Ascending aorta (tissue), 2 donors: Measurements from ENCODE around the gene DRD1. TPM values are rescaled to one million over a fixed set of nuclear protein-coding genes. Genes with fewer than 3 reads are reported as not detected.

ENCODE experiments used
- DNase-seq, 2 donors: peaks; one replicate each; pipeline ENCODE4 v3.0.0-alpha.2; 2019; ENCODE audit warnings: low spot score in 2 of 2
- H3K27ac ChIP-seq, 2 donors: fragments of 200-600 bp; sonication (generic); one replicate each; pipeline ENCODE4 v1.5.1; 2016 to 2017; ENCODE audit warnings: mild to moderate bottlenecking in 1 of 2
- H3K27me3 ChIP-seq: fragments of 200-600 bp; sonication (generic); one replicate; pipeline ENCODE4 v1.5.1; 2017
- H3K36me3 ChIP-seq, 2 donors: fragments of 200-600 bp; sonication (generic); one replicate each; pipeline ENCODE4 v1.5.1; 2016
- H3K4me1 ChIP-seq, 2 donors: fragments of 200-600 bp; sonication (generic); one replicate each; pipeline ENCODE4 v1.5.1; 2016 to 2017; ENCODE audit warnings: mild to moderate bottlenecking in 1 of 2
- H3K4me3 ChIP-seq, 2 donors: fragments of 200-600 bp; sonication (generic); one replicate each; pipeline ENCODE4 v1.5.1; 2016 to 2017; ENCODE audit warnings: mild to moderate bottlenecking in 1 of 2
- H3K9me3 ChIP-seq, 2 donors: fragments of 200-600 bp; sonication (generic); one replicate each; pipeline ENCODE4 v1.5.1; 2016
- intact Hi-C: fragments of 100-400 bp; cut with DNase I; formaldehyde crosslinking; loops from one replicate; pipeline ENCODE4 v1.15.1; 2023
- total RNA-seq: library from RNA; depleted of rRNA; stranded (reverse); fragments of >200 nt; gene quantifications from one replicate; pipeline ENCODE4 v1.1.0, GENCODE V29; 2016
- TF ChIP-seq, protein P1 (sequence below), 3 experiments: fragments of 200-600 bp in 2 of 3; fragments of 450-650 bp in 1 of 3; sonication (generic) in 2 of 3; IDR thresholded peaks; one replicate each; pipeline ENCODE4 v1.5.1; 2016 to 2019; ENCODE audit warnings: antibody characterized with exemption in 3 of 3, mild to moderate bottlenecking in 1 of 3, moderate library complexity in 1 of 3

The DRD1 gene
- total RNA-seq, 1 donor from 2014 or later: 0.11 TPM

- Histone ChIP-seq H3K4me1 (no peaks in the 10 kb centered on the region), H3K27ac (no peak overlapping the region), H3K27me3 (no peaks in the 10 kb centered on the region), H3K9me3 (no peaks in the 10 kb centered on the region), H3K4me3 (no peak overlapping the region), H3K36me3 (no peaks in the 10 kb centered on the region)
- intact Hi-C loops: no loop called here
- no peak for DNase-seq
- TF ChIP-seq, protein P1, sequence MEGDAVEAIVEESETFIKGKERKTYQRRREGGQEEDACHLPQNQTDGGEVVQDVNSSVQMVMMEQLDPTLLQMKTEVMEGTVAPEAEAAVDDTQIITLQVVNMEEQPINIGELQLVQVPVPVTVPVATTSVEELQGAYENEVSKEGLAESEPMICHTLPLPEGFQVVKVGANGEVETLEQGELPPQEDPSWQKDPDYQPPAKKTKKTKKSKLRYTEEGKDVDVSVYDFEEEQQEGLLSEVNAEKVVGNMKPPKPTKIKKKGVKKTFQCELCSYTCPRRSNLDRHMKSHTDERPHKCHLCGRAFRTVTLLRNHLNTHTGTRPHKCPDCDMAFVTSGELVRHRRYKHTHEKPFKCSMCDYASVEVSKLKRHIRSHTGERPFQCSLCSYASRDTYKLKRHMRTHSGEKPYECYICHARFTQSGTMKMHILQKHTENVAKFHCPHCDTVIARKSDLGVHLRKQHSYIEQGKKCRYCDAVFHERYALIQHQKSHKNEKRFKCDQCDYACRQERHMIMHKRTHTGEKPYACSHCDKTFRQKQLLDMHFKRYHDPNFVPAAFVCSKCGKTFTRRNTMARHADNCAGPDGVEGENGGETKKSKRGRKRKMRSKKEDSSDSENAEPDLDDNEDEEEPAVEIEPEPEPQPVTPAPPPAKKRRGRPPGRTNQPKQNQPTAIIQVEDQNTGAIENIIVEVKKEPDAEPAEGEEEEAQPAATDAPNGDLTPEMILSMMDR (IDR thresholded peaks at IDR 0.05): no peak
These were observed 28.4 kb upstream of the DRD1 start for GRCh38 chr5:175472378-175472777.

GRCh38 chr5:175471628-175472027 lies 27.6 kb upstream of the DRD1 start:
- Histone ChIP-seq H3K4me3 (no peak overlapping the region), H3K27ac (no peak overlapping the region), H3K9me3 (no peaks in the 10 kb centered on the region), H3K4me1 (no peaks in the 10 kb centered on the region), H3K27me3 (no peaks in the 10 kb centered on the region), H3K36me3 (no peaks in the 10 kb centered on the region)
- intact Hi-C loops: no loop called here
- no peak for DNase-seq
- TF ChIP-seq, protein P1 (IDR thresholded peaks at IDR 0.05): no peak

GRCh38 chr5:175471196-175471595 lies 27.2 kb upstream of the DRD1 start:
- no peak overlapping the region for H3K27ac ChIP-seq
- intact Hi-C loops: no loop called here
- no peak overlapping the region for H3K4me3 ChIP-seq
- no peaks in the 10 kb centered on the region for H3K36me3 ChIP-seq
- no peak for DNase-seq
- H3K9me3 ChIP-seq: no peaks in the 10 kb centered on the region
- no peaks in the 10 kb centered on the region for H3K27me3 ChIP-seq
- no peaks in the 10 kb centered on the region for H3K4me1 ChIP-seq
- TF ChIP-seq, protein P1 (IDR thresholded peaks at IDR 0.05): no peak

GRCh38 chr5:175470781-175471180 lies 26.8 kb upstream of the DRD1 start:
- Histone ChIP-seq H3K27ac (no peak overlapping the region), H3K9me3 (no peaks in the 10 kb centered on the region), H3K36me3 (no peaks in the 10 kb centered on the region), H3K27me3 (no peaks in the 10 kb centered on the region), H3K4me1 (no peaks in the 10 kb centered on the region), H3K4me3 (no peak overlapping the region)
- no peak for DNase-seq
- TF ChIP-seq, protein P1 (IDR thresholded peaks at IDR 0.05): no peak
- intact Hi-C loops: no loop called here

DNA sequence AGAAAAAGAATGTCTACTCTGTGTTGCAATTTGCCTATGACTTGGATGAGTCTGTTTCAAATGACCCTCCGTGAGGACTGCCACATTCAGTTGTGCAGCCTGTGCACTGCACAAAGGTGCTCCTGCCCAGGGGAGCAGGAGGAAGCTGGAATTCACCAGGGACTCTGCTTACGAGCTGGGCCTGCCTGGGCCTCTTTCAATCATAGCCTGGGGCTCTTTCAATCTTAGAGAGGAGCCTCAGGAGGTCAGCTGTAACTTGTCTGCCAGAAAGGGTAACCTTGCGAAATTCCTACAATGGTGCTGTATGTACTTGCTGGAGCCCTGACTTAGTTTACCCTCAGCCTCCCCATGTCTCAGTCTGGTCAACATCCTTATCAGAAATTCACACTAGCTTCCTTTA lies 25.9 kb upstream of the DRD1 start:
- Histone ChIP-seq H3K27me3 (no peaks in the 10 kb centered on the region), H3K27ac (no peak overlapping the region), H3K4me1 (no peaks in the 10 kb centered on the region), H3K4me3 (no peak overlapping the region), H3K36me3 (no peaks in the 10 kb centered on the region), H3K9me3 (no peaks in the 10 kb centered on the region)
- no peak for DNase-seq
- TF ChIP-seq, protein P1 (IDR thresholded peaks at IDR 0.05): no peak
- intact Hi-C loops: no loop called here

DNA sequence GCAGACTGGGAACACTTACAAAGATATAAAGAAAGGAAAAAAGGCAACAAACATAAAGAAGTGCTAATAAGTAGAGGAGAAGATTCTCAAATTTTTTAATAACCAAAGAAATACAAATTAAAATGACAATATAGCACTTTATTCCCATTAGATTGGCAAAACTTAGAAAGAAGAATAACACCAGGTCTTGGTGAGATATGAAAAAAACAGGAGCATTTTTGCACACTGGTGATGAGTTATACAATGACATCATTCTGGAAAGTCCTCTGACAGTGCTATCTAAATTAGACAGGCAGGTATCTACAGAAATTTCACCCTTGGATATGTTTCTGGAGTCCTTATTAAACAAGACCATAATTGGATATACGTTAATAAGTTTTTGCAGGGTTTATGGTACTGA lies 24.9 kb upstream of the DRD1 start:
- H3K27ac ChIP-seq: no peak overlapping the region
- H3K9me3 ChIP-seq: no peaks in the 10 kb centered on the region
- H3K36me3 ChIP-seq: no peaks in the 10 kb centered on the region
- TF ChIP-seq, protein P1 (IDR thresholded peaks at IDR 0.05): no peak
- H3K27me3 ChIP-seq: no peaks in the 10 kb centered on the region
- no peak overlapping the region for H3K4me3 ChIP-seq
- no peaks in the 10 kb centered on the region for H3K4me1 ChIP-seq
- DNase-seq: no peak
- intact Hi-C loops: no loop called here
